Measurements from ENCODE around the gene CMSS1.

- TF ChIP-seq YY1 (IDR thresholded peaks at IDR 0.05; ENCODE audit: insufficient read depth, insufficient read length) (no peak), SUZ12 (IDR thresholded peaks at IDR 0.05; ENCODE audit: extremely low read depth, insufficient read depth, insufficient read length) (no peak)
Measured at GRCh38 chr3:99783011-99783573, 34.6 kb upstream of the CMSS1 start.
